ENCODE results near the gene LHX1.
A peak's percentile ranks its signal among the peaks of the same experiment; 100 is the strongest.

Gene LHX1

GRCh38 chr17:36944553-36944952, 7.3 kb downstream of the LHX1 start:
- DNase-seq: no peak
- Histone ChIP-seq H3K4me1 (ENCODE audit: control insufficient read depth, insufficient read depth, low read length, poor library complexity, severe bottlenecking) (peaks cover 22% of the 10 kb centered on the region), H3K9me3 (ENCODE audit: control insufficient read depth, low read length) (no peaks in the 10 kb centered on the region), H3K27ac (ENCODE audit: insufficient read depth, low read length, poor library complexity, severe bottlenecking) (no peak overlapping the region), H3K36me3 (ENCODE audit: control insufficient read depth, insufficient read depth, low read length) (no peaks in the 10 kb centered on the region), H3K4me3 (ENCODE audit: insufficient read depth, low read depth, low read length, poor library complexity, severe bottlenecking) (no peak overlapping the region), H3K27me3 (replicated peaks; ENCODE audit: control insufficient read depth, insufficient read depth, low read length, poor library complexity, severe bottlenecking) (peaks cover 79% of the 10 kb centered on the region)

- Histone ChIP-seq H3K4me1 (ENCODE audit: control insufficient read depth, insufficient read depth, low read length, poor library complexity, severe bottlenecking) (peaks cover 25% of the 10 kb centered on the region), H3K36me3 (ENCODE audit: control insufficient read depth, insufficient read depth, low read length) (no peaks in the 10 kb centered on the region), H3K9me3 (ENCODE audit: control insufficient read depth, low read length) (no peaks in the 10 kb centered on the region), H3K27me3 (replicated peaks; ENCODE audit: control insufficient read depth, insufficient read depth, low read length, poor library complexity, severe bottlenecking) (peaks cover 75% of the 10 kb centered on the region), H3K4me3 (ENCODE audit: insufficient read depth, low read depth, low read length, poor library complexity, severe bottlenecking) (no peak overlapping the region), H3K27ac (ENCODE audit: insufficient read depth, low read length, poor library complexity, severe bottlenecking) (no peak overlapping the region)
- DNase-seq: no peak
These were observed 7.9 kb downstream of the LHX1 start for GRCh38 chr17:36945140-36945539.

- Histone ChIP-seq H3K27ac (ENCODE audit: insufficient read depth, low read length, poor library complexity, severe bottlenecking) (no peak overlapping the region), H3K4me1 (ENCODE audit: control insufficient read depth, insufficient read depth, low read length, poor library complexity, severe bottlenecking) (peaks cover 33% of the 10 kb centered on the region), H3K27me3 (replicated peaks; ENCODE audit: control insufficient read depth, insufficient read depth, low read length, poor library complexity, severe bottlenecking) (peaks cover 65% of the 10 kb centered on the region), H3K36me3 (ENCODE audit: control insufficient read depth, insufficient read depth, low read length) (no peaks in the 10 kb centered on the region), H3K9me3 (ENCODE audit: control insufficient read depth, low read length) (no peaks in the 10 kb centered on the region), H3K4me3 (ENCODE audit: insufficient read depth, low read depth, low read length, poor library complexity, severe bottlenecking) (no peak overlapping the region)
- DNase-seq: no peak
These were observed 8.9 kb downstream of the LHX1 start for GRCh38 chr17:36945959-36946725.

- H3K27me3 ChIP-seq (replicated peaks; ENCODE audit: control insufficient read depth, insufficient read depth, low read length, poor library complexity, severe bottlenecking): peaks cover 60% of the 10 kb centered on the region
- H3K36me3 ChIP-seq (ENCODE audit: control insufficient read depth, insufficient read depth, low read length): peaks cover 2% of the 10 kb centered on the region
- no peak for DNase-seq
- H3K27ac ChIP-seq (ENCODE audit: insufficient read depth, low read length, poor library complexity, severe bottlenecking): no peak overlapping the region
- H3K4me3 ChIP-seq (ENCODE audit: insufficient read depth, low read depth, low read length, poor library complexity, severe bottlenecking): no peak overlapping the region
- H3K9me3 ChIP-seq (ENCODE audit: control insufficient read depth, low read length): no peaks in the 10 kb centered on the region
- peaks cover 32% of the 10 kb centered on the region for H3K4me1 ChIP-seq (ENCODE audit: control insufficient read depth, insufficient read depth, low read length, poor library complexity, severe bottlenecking)
These were observed 9.4 kb downstream of the LHX1 start for GRCh38 chr17:36946726-36947091.

GRCh38 chr17:36947922-36948716, 10.8 kb downstream of the LHX1 start:
- peaks cover 16% of the 10 kb centered on the region for H3K36me3 ChIP-seq (ENCODE audit: control insufficient read depth, insufficient read depth, low read length)
- H3K27me3 ChIP-seq (replicated peaks; ENCODE audit: control insufficient read depth, insufficient read depth, low read length, poor library complexity, severe bottlenecking): peaks cover 46% of the 10 kb centered on the region
- H3K9me3 ChIP-seq (ENCODE audit: control insufficient read depth, low read length): no peaks in the 10 kb centered on the region
- no peak for DNase-seq
- peaks cover 18% of the 10 kb centered on the region for H3K4me1 ChIP-seq (ENCODE audit: control insufficient read depth, insufficient read depth, low read length, poor library complexity, severe bottlenecking)
- peak overlapping the region; percentile 88 for H3K4me3 ChIP-seq (ENCODE audit: insufficient read depth, low read depth, low read length, poor library complexity, severe bottlenecking)
- peak overlapping the region; percentile 83 for H3K27ac ChIP-seq (ENCODE audit: insufficient read depth, low read length, poor library complexity, severe bottlenecking)

- DNase-seq: peak; percentile 90 to 93 (median 93)
- Histone ChIP-seq H3K27me3 (replicated peaks; ENCODE audit: control insufficient read depth, insufficient read depth, low read length, poor library complexity, severe bottlenecking) (peaks cover 38% of the 10 kb centered on the region), H3K36me3 (ENCODE audit: control insufficient read depth, insufficient read depth, low read length) (peaks cover 24% of the 10 kb centered on the region), H3K9me3 (ENCODE audit: control insufficient read depth, low read length) (no peaks in the 10 kb centered on the region), H3K27ac (ENCODE audit: insufficient read depth, low read length, poor library complexity, severe bottlenecking) (peak within 1 kb of the TSS; percentile 83), H3K4me1 (ENCODE audit: control insufficient read depth, insufficient read depth, low read length, poor library complexity, severe bottlenecking) (peaks cover 18% of the 10 kb centered on the region), H3K4me3 (ENCODE audit: insufficient read depth, low read depth, low read length, poor library complexity, severe bottlenecking) (peak within 1 kb of the TSS; percentile 88)
These were observed 11.6 kb downstream of the LHX1 start, which contains the start of gene AATF for GRCh38 chr17:36948717-36949460. AATF (plus strand) TSS chr17:36948954; CDS start chr17:36949126, 172 bp downstream.

GRCh38 chr17:36949461-36949927, 12.2 kb downstream of the LHX1 start:
- peaks cover 18% of the 10 kb centered on the region for H3K4me1 ChIP-seq (ENCODE audit: control insufficient read depth, insufficient read depth, low read length, poor library complexity, severe bottlenecking)
- H3K4me3 ChIP-seq (ENCODE audit: insufficient read depth, low read depth, low read length, poor library complexity, severe bottlenecking): peak overlapping the region; percentile 88
- H3K9me3 ChIP-seq (ENCODE audit: control insufficient read depth, low read length): no peaks in the 10 kb centered on the region
- H3K36me3 ChIP-seq (ENCODE audit: control insufficient read depth, insufficient read depth, low read length): peaks cover 30% of the 10 kb centered on the region
- no peak for DNase-seq
- H3K27me3 ChIP-seq (replicated peaks; ENCODE audit: control insufficient read depth, insufficient read depth, low read length, poor library complexity, severe bottlenecking): peaks cover 32% of the 10 kb centered on the region
- peak overlapping the region; percentile 83 for H3K27ac ChIP-seq (ENCODE audit: insufficient read depth, low read length, poor library complexity, severe bottlenecking)

- Histone ChIP-seq H3K4me3 (ENCODE audit: insufficient read depth, low read depth, low read length, poor library complexity, severe bottlenecking) (peak overlapping the region; percentile 88), H3K4me1 (ENCODE audit: control insufficient read depth, insufficient read depth, low read length, poor library complexity, severe bottlenecking) (peaks cover 18% of the 10 kb centered on the region), H3K36me3 (ENCODE audit: control insufficient read depth, insufficient read depth, low read length) (peaks cover 34% of the 10 kb centered on the region), H3K27ac (ENCODE audit: insufficient read depth, low read length, poor library complexity, severe bottlenecking) (no peak overlapping the region), H3K27me3 (replicated peaks; ENCODE audit: control insufficient read depth, insufficient read depth, low read length, poor library complexity, severe bottlenecking) (peaks cover 27% of the 10 kb centered on the region), H3K9me3 (ENCODE audit: control insufficient read depth, low read length) (no peaks in the 10 kb centered on the region)
- DNase-seq: no peak
These were observed 12.8 kb downstream of the LHX1 start for GRCh38 chr17:36950027-36950426.

- H3K27ac ChIP-seq (ENCODE audit: insufficient read depth, low read length, poor library complexity, severe bottlenecking): no peak overlapping the region
- H3K4me3 ChIP-seq (ENCODE audit: insufficient read depth, low read depth, low read length, poor library complexity, severe bottlenecking): no peak overlapping the region
- peaks cover 45% of the 10 kb centered on the region for H3K36me3 ChIP-seq (ENCODE audit: control insufficient read depth, insufficient read depth, low read length)
- no peaks in the 10 kb centered on the region for H3K9me3 ChIP-seq (ENCODE audit: control insufficient read depth, low read length)
- peaks cover 18% of the 10 kb centered on the region for H3K4me1 ChIP-seq (ENCODE audit: control insufficient read depth, insufficient read depth, low read length, poor library complexity, severe bottlenecking)
- peaks cover 15% of the 10 kb centered on the region for H3K27me3 ChIP-seq (replicated peaks; ENCODE audit: control insufficient read depth, insufficient read depth, low read length, poor library complexity, severe bottlenecking)
- no peak for DNase-seq
These were observed 14.0 kb downstream of the LHX1 start for GRCh38 chr17:36951084-36951789.

Data from effector memory CD4-positive, alpha-beta T cell (primary cell).